Uterus (tissue), 4 donors: ENCODE measurements around the gene RNF187. TPM values are rescaled to one million over a fixed set of nuclear protein-coding genes. Genes with fewer than 3 reads are reported as not detected.

Experiments used
- DNase-seq, 2 donors: peaks; one replicate each; pipeline ENCODE4 v3.0.0-alpha.2; 2019 to 2020
- H3K27ac ChIP-seq, 2 donors: fragments of 200-600 bp; sonication (generic); 1 replicate in 1 of 2; 2 replicates in 1 of 2; pipeline ENCODE4 v1.5.1; 2016 to 2018
- H3K27me3 ChIP-seq, 2 donors: fragments of 200-600 bp; sonication (generic); one replicate each; pipeline ENCODE4 v1.5.1; 2018 to 2019; ENCODE audit warnings: control low read depth in 1 of 2
- H3K36me3 ChIP-seq, 2 donors: fragments of 200-600 bp; sonication (generic); one replicate each; pipeline ENCODE4 v1.5.1; 2019; ENCODE audit warnings: control low read depth in 1 of 2
- H3K4me1 ChIP-seq, 2 donors: fragments of 200-600 bp; sonication (generic); one replicate each; pipeline ENCODE4 v1.5.1; 2018 to 2019; ENCODE audit warnings: control low read depth in 1 of 2
- H3K4me3 ChIP-seq, 2 donors: fragments of 200-600 bp; sonication (generic); 1 replicate in 1 of 2; 2 replicates in 1 of 2; pipeline ENCODE4 v1.5.1; 2018 to 2019; ENCODE audit warnings: mild to moderate bottlenecking in 1 of 2
- H3K9me3 ChIP-seq, 2 donors: fragments of 200-600 bp; sonication (generic); one replicate each; pipeline ENCODE4 v1.5.1; 2019; ENCODE audit warnings: control low read depth in 1 of 2
- CTCF ChIP-seq, 4 experiments: fragments of 200-600 bp in 2 of 4; fragments of 450-650 bp in 2 of 4; sonication (generic) in 2 of 4; IDR thresholded peaks; one replicate each; pipeline ENCODE4 v1.5.1; 2016 to 2019; ENCODE audit warnings: antibody characterized with exemption in 4 of 4, mild to moderate bottlenecking in 2 of 4, moderate library complexity in 1 of 4
- POLR2A ChIP-seq, 2 donors: fragments of 450-650 bp; IDR thresholded peaks; one replicate each; pipeline ENCODE4 v1.6.1; 2016; ENCODE audit warnings: antibody characterized with exemption in 2 of 2, mild to moderate bottlenecking in 1 of 2, moderate library complexity in 1 of 2
- intact Hi-C: fragments of 100-400 bp; cut with DNase I; formaldehyde crosslinking; loops from one replicate; pipeline ENCODE4 v1.15.1; 2023; ENCODE audit warnings: low total_unique reads
- total RNA-seq, 4 donors: library from RNA; depleted of rRNA in 3 of 4; stranded (reverse); fragments of >200 nt in 3 of 4; gene quantifications; one replicate each; pipeline versions ENCODE4 v1.1.0 to v1.2.4, GENCODE V29; 2014 to 2023
- donor health status: DM: yes; HTN: yes; CAD: no.

Gene RNF187
- total RNA-seq, 4 donors from 2014 or later = 13.2 to 84.1 (median 27.7) TPM

- H3K4me3 ChIP-seq = no peak overlapping the region
- no peaks in the 10 kb centered on the region for H3K36me3 ChIP-seq
- intact Hi-C loops = no loop called here
- no peak for TF ChIP-seq CTCF (IDR thresholded peaks at IDR 0.05)
- TF ChIP-seq POLR2A (IDR thresholded peaks at IDR 0.05) = no peak
- no peaks in the 10 kb centered on the region for H3K9me3 ChIP-seq
- H3K4me1 ChIP-seq = no peaks in the 10 kb centered on the region
- no peak for DNase-seq
- no peaks in the 10 kb centered on the region for H3K27me3 ChIP-seq
- H3K27ac ChIP-seq = no peak overlapping the region
These were observed 44.0 kb downstream of the RNF187 start for GRCh38 chr1:228530951-228531731.

- no peak overlapping the region for H3K4me3 ChIP-seq
- H3K27ac ChIP-seq = no peak overlapping the region
- no peaks in the 10 kb centered on the region for H3K36me3 ChIP-seq
- TF ChIP-seq POLR2A (IDR thresholded peaks at IDR 0.05) = no peak
- no peak for TF ChIP-seq CTCF (IDR thresholded peaks at IDR 0.05)
- no peaks in the 10 kb centered on the region for H3K9me3 ChIP-seq
- intact Hi-C loops = no loop called here
- H3K4me1 ChIP-seq = no peaks in the 10 kb centered on the region
- no peaks in the 10 kb centered on the region for H3K27me3 ChIP-seq
- no peak for DNase-seq
These were observed 51.6 kb downstream of the RNF187 start for GRCh38 chr1:228538831-228539230.

- H3K4me3 ChIP-seq = no peak overlapping the region
- H3K36me3 ChIP-seq = no peaks in the 10 kb centered on the region
- no peaks in the 10 kb centered on the region for H3K27me3 ChIP-seq
- TF ChIP-seq CTCF (IDR thresholded peaks at IDR 0.05) (no peak), POLR2A (IDR thresholded peaks at IDR 0.05) (no peak)
- no peaks in the 10 kb centered on the region for H3K9me3 ChIP-seq
- H3K27ac ChIP-seq = no peak overlapping the region
- intact Hi-C loops = no loop called here
- no peak for DNase-seq
- H3K4me1 ChIP-seq = no peaks in the 10 kb centered on the region
These were observed 53.2 kb downstream of the RNF187 start for GRCh38 chr1:228540161-228540917.

GRCh38 chr1:228541725-228542124 is 54.5 kb downstream of the RNF187 start:
- Histone ChIP-seq H3K36me3 (no peaks in the 10 kb centered on the region), H3K9me3 (no peaks in the 10 kb centered on the region), H3K27me3 (no peaks in the 10 kb centered on the region), H3K4me3 (no peak overlapping the region), H3K27ac (no peak overlapping the region), H3K4me1 (no peaks in the 10 kb centered on the region)
- no peak for TF ChIP-seq POLR2A (IDR thresholded peaks at IDR 0.05)
- no peak for TF ChIP-seq CTCF (IDR thresholded peaks at IDR 0.05)
- DNase-seq = no peak
- intact Hi-C loops = no loop called here

GRCh38 chr1:228542376-228542775 is 55.2 kb downstream of the RNF187 start:
- H3K27me3 ChIP-seq = no peaks in the 10 kb centered on the region

More at GRCh38 chr1:228542376-228542775, 55.2 kb downstream of the RNF187 start:
- no peak overlapping the region for H3K4me3 ChIP-seq
- H3K27ac ChIP-seq = no peak overlapping the region
- H3K9me3 ChIP-seq = no peaks in the 10 kb centered on the region
- intact Hi-C loops = no loop called here
- TF ChIP-seq CTCF (IDR thresholded peaks at IDR 0.05) (no peak), POLR2A (IDR thresholded peaks at IDR 0.05) (no peak)
- no peak for DNase-seq
- H3K36me3 ChIP-seq = no peaks in the 10 kb centered on the region
- H3K4me1 ChIP-seq = no peaks in the 10 kb centered on the region
